Activated T-cell treated with anti-CD3 and anti-CD28 coated beads for 24 hours (primary cell): Measurements from ENCODE around the gene CTBP1.

Source experiments
- DNase-seq: peaks from one replicate; pipeline ENCODE4 v3.0.0-alpha.2; 2020; ENCODE audit warnings: low read depth

CTBP1 gene

GRCh38 chr4:1283711-1284110 is 34.8 kb upstream of the CTBP1 start:
- no peak for DNase-seq

- no peak for DNase-seq
These were observed 30.3 kb upstream of the CTBP1 start for GRCh38 chr4:1279253-1279652.

GRCh38 chr4:1277667-1278665 is 29.0 kb upstream of the CTBP1 start:
- no peak for DNase-seq

GRCh38 chr4:1276984-1277383 is 28.1 kb upstream of the CTBP1 start:
- no peak for DNase-seq

- no peak for DNase-seq
These were observed 25.9 kb upstream of the CTBP1 start for GRCh38 chr4:1274871-1275270.

GRCh38 chr4:1271686-1272085 is 22.8 kb upstream of the CTBP1 start:
- DNase-seq: no peak

GRCh38 chr4:1269209-1269608 is 20.3 kb upstream of the CTBP1 start:
- no peak for DNase-seq

GRCh38 chr4:1266881-1267763 is 18.2 kb upstream of the CTBP1 start:
- DNase-seq: no peak

- no peak for DNase-seq
These were observed 16.4 kb upstream of the CTBP1 start for GRCh38 chr4:1265351-1265750.

- DNase-seq: no peak
These were observed 16.0 kb upstream of the CTBP1 start for GRCh38 chr4:1264942-1265341.

GRCh38 chr4:1261107-1261928 is 12.4 kb upstream of the CTBP1 start:
- DNase-seq: no peak

GRCh38 chr4:1260418-1261106 is 11.6 kb upstream of the CTBP1 start:
- no peak for DNase-seq

- no peak for DNase-seq
These were observed 11.0 kb upstream of the CTBP1 start for GRCh38 chr4:1259966-1260365.

GRCh38 chr4:1258457-1258856 is 9.5 kb upstream of the CTBP1 start:
- DNase-seq: no peak

GRCh38 chr4:1255699-1256098 is 6.8 kb upstream of the CTBP1 start:
- DNase-seq: no peak

- no peak for DNase-seq
These were observed 6.2 kb upstream of the CTBP1 start for GRCh38 chr4:1255151-1255550.

GRCh38 chr4:1253831-1254230 is 4.9 kb upstream of the CTBP1 start:
- no peak for DNase-seq

- DNase-seq: no peak
These were observed 4.1 kb upstream of the CTBP1 start for GRCh38 chr4:1252928-1253492.

GRCh38 chr4:1251773-1252066 is 2.8 kb upstream of the CTBP1 start:
- DNase-seq: no peak

GRCh38 chr4:1250921-1251772 is 2.2 kb upstream of the CTBP1 start:
- no peak for DNase-seq

- DNase-seq: no peak
These were observed 1.5 kb upstream of the CTBP1 start for GRCh38 chr4:1250527-1250812.
